GM13977 (cell line): ENCODE data around the gene PKP1.

ENCODE experiments used
- DNase-seq: peaks from one replicate; pipeline ENCODE4 v3.0.0; 2012; ENCODE audit warnings: low spot score
- in situ Hi-C: fragments of 300-500 bp; cut with MboI; formaldehyde crosslinking; loops from one replicate; pipeline ENCODE4 v1.12.0; 2022; ENCODE audit warnings: low sequenced_read_pairs, low pct_unique_long_range_greater_than_20kb, mixed read lengths, inconsistent platforms; ENCODE audit not compliant: unreplicated experiment
- TF ChIP-seq, protein P1 (sequence below): IDR thresholded peaks from 2 replicates; pipeline ENCODE4 v1.5.1; 2012; ENCODE audit warnings: mild to moderate bottlenecking, control low read depth; ENCODE audit not compliant: insufficient read depth; ENCODE audit errors: extremely low read depth, missing control alignments

The PKP1 gene

DNA sequence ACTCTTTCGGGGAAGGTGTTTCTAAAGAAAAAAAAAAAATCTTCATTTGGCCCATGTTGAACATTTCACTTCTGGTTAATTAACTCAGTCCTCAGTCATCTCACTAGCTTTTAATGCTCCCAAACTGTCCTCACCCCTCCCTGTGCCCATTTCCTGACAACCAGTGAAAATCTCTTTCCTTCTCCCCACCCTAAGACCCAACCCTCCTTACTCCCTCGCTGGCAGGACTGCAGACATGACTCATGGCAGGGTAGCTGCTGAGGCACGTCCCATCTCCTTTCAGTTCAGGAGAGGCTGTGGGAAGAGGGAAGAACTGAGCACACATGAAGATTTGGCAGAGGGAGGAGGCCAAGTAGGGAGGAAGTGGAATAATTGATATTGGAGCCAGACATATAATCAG lies 12.6 kb downstream of the PKP1 start:
- DNase-seq, result no peak
- in situ Hi-C loops, result no loop called here
- TF ChIP-seq, protein P1, sequence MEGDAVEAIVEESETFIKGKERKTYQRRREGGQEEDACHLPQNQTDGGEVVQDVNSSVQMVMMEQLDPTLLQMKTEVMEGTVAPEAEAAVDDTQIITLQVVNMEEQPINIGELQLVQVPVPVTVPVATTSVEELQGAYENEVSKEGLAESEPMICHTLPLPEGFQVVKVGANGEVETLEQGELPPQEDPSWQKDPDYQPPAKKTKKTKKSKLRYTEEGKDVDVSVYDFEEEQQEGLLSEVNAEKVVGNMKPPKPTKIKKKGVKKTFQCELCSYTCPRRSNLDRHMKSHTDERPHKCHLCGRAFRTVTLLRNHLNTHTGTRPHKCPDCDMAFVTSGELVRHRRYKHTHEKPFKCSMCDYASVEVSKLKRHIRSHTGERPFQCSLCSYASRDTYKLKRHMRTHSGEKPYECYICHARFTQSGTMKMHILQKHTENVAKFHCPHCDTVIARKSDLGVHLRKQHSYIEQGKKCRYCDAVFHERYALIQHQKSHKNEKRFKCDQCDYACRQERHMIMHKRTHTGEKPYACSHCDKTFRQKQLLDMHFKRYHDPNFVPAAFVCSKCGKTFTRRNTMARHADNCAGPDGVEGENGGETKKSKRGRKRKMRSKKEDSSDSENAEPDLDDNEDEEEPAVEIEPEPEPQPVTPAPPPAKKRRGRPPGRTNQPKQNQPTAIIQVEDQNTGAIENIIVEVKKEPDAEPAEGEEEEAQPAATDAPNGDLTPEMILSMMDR, result no peak

DNA sequence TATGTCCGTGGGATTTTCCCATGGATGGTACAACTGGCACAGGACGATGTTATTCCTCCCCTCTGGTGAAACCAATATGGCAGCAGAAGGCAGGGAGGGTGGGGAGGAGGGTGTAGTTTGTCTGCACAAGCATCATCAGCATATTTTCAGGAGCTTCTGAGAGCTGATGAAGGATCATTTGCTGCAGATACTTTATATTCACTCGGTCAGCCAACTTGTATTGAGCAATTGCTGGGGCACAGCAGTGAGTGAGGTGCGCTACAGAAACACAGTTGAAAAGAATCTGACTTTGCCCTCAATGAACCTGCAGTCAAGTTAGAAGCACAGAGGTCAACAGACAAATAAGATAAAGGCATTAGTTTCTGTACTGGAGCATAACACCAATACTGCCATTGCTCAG lies 13.0 kb downstream of the PKP1 start:
- no peak for DNase-seq
- in situ Hi-C loops, result no loop called here
- TF ChIP-seq, protein P1, result no peak

DNA sequence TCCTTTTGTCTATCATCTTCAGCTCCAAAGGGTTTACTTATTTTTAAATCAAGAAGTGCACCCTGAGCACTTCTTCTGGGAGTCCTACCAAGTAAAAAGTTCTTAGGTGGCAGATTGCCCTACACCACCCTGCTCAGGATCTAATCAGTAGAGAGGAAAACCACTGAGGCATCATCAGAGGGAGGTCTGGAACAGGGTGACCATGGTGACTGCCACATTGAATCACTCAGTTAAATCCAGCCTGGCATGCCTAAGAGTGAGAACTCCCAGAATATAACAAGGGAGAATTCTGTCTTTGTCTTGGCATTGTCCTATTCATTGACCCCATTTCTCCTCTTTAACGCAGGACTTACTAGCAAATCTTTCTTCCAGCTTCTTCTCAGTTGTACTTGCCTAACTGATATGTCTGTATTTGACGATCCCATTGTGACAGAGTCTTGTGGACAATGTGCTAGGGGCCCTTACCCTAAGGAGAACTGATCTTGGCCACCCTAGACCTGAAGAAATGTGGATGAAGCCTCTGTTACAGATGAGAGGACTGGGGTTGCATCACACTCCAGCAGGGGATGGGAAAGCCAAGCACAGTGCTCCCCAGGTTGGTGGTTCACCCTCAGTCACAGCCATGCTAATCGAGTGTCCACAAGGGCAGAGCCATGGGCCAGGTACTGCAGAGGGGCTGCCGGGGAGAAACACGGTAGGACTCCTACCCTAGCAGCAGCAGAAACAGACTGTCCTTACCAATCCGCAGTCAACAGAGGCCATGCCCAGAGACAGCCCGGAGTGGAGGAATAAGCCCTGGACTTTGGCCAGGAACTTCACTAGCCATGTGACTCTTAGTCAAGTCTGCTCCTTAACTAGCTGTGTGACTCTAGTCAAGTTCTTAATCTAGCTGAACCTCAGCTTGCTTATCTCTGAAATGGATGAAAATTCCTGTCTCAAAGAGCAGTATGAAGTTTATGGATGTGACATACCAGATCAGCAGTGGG lies 15.4 kb downstream of the PKP1 start:
- DNase-seq, result no peak
- in situ Hi-C loops, result no loop called here
- TF ChIP-seq, protein P1, result no peak

DNA sequence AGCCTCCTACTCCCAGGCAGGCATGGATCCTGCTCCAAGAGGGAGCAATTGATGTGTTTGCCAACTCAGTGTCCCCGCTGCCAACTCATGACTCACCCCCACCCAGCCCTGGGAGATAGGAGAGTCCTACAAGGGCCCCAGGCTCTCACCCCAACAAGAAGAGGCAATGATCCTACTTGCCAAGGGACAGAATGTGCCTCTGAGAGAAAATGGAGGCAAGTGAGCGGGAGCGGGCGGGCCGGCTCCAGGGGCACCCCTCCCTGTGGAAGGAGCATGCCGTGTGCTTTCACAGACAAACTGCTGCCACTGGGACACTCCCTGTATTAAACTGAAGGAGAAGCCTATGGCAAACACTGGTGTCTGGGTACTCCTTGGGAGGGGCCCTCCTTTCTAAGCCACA lies 16.7 kb downstream of the PKP1 start:
- in situ Hi-C loops, result no loop called here
- TF ChIP-seq, protein P1, result no peak
- DNase-seq, result no peak

DNA sequence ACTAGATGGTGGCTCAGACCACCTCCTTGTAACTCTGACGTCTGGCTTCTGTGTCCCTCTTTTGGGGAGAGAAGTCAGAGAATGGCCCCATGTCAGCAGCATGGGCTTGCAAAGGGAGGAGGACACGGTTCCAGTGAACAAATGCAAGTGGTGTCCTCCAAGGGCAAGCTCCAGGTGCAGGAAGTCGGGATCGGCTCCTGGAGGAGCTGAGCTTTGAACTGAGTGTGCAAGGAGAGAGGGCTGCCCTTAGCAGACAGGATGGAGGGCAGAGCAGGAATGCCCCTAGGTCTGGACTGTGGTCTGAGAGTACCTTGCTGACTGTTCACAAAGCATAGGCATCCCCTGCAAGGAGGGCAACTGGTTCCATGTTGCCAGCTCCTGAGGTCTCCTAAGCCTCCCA lies 17.3 kb downstream of the PKP1 start:
- no peak for DNase-seq
- in situ Hi-C loops, result no loop called here
- TF ChIP-seq, protein P1, result no peak

DNA sequence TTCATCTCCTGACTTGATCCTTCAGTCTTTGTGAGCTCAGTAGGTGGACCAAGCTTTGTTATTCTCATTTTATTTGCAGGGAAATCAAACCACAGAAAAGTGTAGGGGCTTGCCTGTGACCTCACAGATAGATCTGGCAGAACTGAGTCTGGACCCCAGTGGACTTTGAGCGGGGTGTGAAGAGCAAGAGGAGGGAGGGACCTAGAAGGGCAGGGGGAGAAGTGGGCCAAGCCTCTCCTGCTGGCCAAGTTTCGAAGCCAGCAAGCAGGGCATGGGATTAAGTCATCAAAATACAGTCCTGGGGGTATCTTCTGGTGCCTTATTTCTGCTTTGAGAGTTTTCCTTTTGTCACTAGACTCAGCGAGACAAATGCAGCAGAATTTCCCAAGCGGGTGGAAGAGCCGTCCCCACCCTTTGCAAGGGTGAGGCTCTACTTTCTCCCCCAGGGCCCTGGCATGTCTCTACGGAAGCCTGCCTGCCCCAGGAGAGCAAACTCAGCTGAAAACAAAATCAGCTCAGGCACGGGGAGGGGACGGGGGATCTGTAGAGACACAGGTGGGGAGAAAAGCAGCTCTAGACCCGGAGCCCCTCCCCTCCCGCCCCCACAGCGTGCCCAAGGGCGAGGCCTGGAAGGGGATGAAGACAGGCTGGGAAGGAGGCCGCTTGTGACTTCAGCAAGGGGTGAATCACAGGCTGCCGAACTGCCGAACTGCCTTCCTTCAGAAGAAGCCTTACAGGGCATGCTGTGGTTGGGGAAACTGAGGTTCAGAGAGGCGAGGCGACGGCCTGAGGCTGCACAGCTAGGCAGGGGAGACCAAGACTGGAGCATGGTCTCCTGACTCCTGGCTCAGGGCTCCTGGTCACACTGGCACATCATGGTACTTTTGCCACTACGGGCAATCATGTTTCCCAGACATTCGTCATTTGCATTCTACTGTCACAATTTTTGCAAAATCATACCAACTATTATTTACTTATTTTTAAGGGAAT lies 19.2 kb downstream of the PKP1 start:
- TF ChIP-seq, protein P1, result no peak
- DNase-seq, result no peak
- in situ Hi-C loops, result no loop called here
